Measurements from ENCODE around the gene C22orf23. TPM values are rescaled to one million over a fixed set of nuclear protein-coding genes. Genes with fewer than 3 reads are reported as not detected.

The C22orf23 gene
- total and polyA plus RNA-seq, 10 of the 15 experiments (the other 5 are each of a cell fraction or from before 2014, with no cell fraction given) = 0.04 to 0.38 (median 0.11) TPM; not detected in 5

- H3K4me3 ChIP-seq = no peak overlapping the region
- POLR2A ChIA-PET = no interaction called here
- no peaks in the 10 kb centered on the region for H3K4me1 ChIP-seq (ENCODE audit: control insufficient read depth, insufficient read depth, low read length)
- H3K9me3 ChIP-seq (replicated peaks; ENCODE audit: control insufficient read depth, insufficient read depth, low read length) = no peaks in the 10 kb centered on the region
- FAIRE-seq (no peak), DNase-seq (ENCODE audit: low read depth, low spot score) (no peak), ATAC-seq (no peak)
- in situ Hi-C loops (cut with MboI) (no loop called here), intact Hi-C loops (cut with micrococcal nuclease; ENCODE audit: unreplicated experiment) (no loop called here)
- H3K27ac ChIP-seq (ENCODE audit: control insufficient read depth, insufficient read depth) = no peak overlapping the region
- H3K27me3 ChIP-seq (replicated peaks in 1 of 2; ENCODE audit: control insufficient read depth in 2 of 2, insufficient read depth in 2 of 2, low read length in 1 of 2) = no peaks in the 10 kb centered on the region
- H3K36me3 ChIP-seq (ENCODE audit: control insufficient read depth in 2 of 2, insufficient read depth in 2 of 2, low read length in 1 of 2) = peaks cover 3 to 6% of the 10 kb centered on the region in 2 experiments; a peak in 3 of 4 replicates
- TF ChIP-seq ETV6 (conservative IDR thresholded peaks at IDR 0.05 in 1 of 2, IDR thresholded peaks at IDR 0.05 in 1 of 2; ENCODE audit: borderline replicate concordance in 1 of 2, low read depth in 1 of 2) (no peak), NFYA (IDR thresholded peaks at IDR 0.05; ENCODE audit: borderline replicate concordance, low read depth, low read length) (no peak), EP300 (IDR thresholded peaks at IDR 0.05; ENCODE audit: borderline replicate concordance in 1 of 2, control insufficient read depth in 1 of 2, low read depth in 2 of 2, low read length in 2 of 2) (no peak), STAT1 (conservative IDR thresholded peaks at IDR 0.05) (no peak), TBL1XR1 (IDR thresholded peaks at IDR 0.05; ENCODE audit: low read depth, low read length) (no peak), ZNF207 (IDR thresholded peaks at IDR 0.05; ENCODE audit: borderline replicate concordance) (no peak), ZBTB4 (CRISPR knock-in tag; IDR thresholded peaks at IDR 0.05) (no peak), SIX5 (IDR thresholded peaks at IDR 0.05; ENCODE audit: low read depth, low read length, severe bottlenecking) (no peak), HDAC2 (IDR thresholded peaks at IDR 0.05) (no peak), EGR1 (IDR thresholded peaks at IDR 0.05; ENCODE audit: borderline replicate concordance in 1 of 2, low read depth in 2 of 2, low read length in 2 of 2) (no peak), SKIL (IDR thresholded peaks at IDR 0.05; ENCODE audit: low read depth, poor library complexity, severe bottlenecking) (no peak), ZNF622 (IDR thresholded peaks at IDR 0.05) (no peak), SIN3A (IDR thresholded peaks at IDR 0.05; ENCODE audit: low read depth, low read length) (no peak), E2F4 (IDR thresholded peaks at IDR 0.05; ENCODE audit: low read depth, low read length) (no peak), NBN (IDR thresholded peaks at IDR 0.05) (no peak), YY1 (IDR thresholded peaks at IDR 0.05; ENCODE audit: low read depth, low read length) (no peak)
- WGBS (ENCODE audit: insufficient coverage, insufficient replicate concordance, low lambda C conversion rate, missing lambda C conversion rate) = 92% methylated on average over 11 of the region's 11 CpGs
- no peak overlapping the region for H2AFZ ChIP-seq (ENCODE audit: control insufficient read depth, low read depth, low read length)
- no peak overlapping the region for H3K4me2 ChIP-seq (ENCODE audit: control insufficient read depth, insufficient read depth)
- RAD21 ChIA-PET (ENCODE audit: unreplicated experiment) = no interaction called here
- H4K20me1 ChIP-seq (ENCODE audit: control insufficient read depth, insufficient read depth) = no peaks in the 10 kb centered on the region
- CTCF ChIA-PET = no interaction called here
- no TSS peak for BruUV-seq (replicated peaks)
- no peak overlapping the region for H3K9ac ChIP-seq (ENCODE audit: control insufficient read depth, insufficient read depth, low read length)
- H3K79me2 ChIP-seq (ENCODE audit: control insufficient read depth, insufficient read depth, low read length) = no peaks in the 10 kb centered on the region
- SMC1A ChIA-PET (ENCODE audit: uncharacterized antibody, unreplicated experiment) = no interaction called here
Measured at GRCh38 chr22:37922191-37922590, 31.2 kb downstream of the C22orf23 start.

Data from GM12878 (cell line).